Mesenteric fat pad (tissue), 1 donor: ENCODE measurements around the gene EFNA1. TPM values are rescaled to one million over a fixed set of nuclear protein-coding genes. Genes with fewer than 3 reads are reported as not detected.

Experiments used
- DNase-seq: peaks from one replicate; pipeline ENCODE4 v3.0.0-alpha.2; 2020; ENCODE audit warnings: low spot score
- total RNA-seq: library from RNA; stranded (reverse); fragmentation: NEBNext Ultra II Directional; extraction: Animal tissue kit (Norgen Biotek cat#: 25700); gene quantifications from one replicate; pipeline ENCODE4 v1.2.1, GENCODE V29; 2021
- donor health status: DM: yes; HTN: yes; CAD: no.

The EFNA1 gene
- total RNA-seq, 1 donor from 2014 or later = 17.8 TPM

DNA sequence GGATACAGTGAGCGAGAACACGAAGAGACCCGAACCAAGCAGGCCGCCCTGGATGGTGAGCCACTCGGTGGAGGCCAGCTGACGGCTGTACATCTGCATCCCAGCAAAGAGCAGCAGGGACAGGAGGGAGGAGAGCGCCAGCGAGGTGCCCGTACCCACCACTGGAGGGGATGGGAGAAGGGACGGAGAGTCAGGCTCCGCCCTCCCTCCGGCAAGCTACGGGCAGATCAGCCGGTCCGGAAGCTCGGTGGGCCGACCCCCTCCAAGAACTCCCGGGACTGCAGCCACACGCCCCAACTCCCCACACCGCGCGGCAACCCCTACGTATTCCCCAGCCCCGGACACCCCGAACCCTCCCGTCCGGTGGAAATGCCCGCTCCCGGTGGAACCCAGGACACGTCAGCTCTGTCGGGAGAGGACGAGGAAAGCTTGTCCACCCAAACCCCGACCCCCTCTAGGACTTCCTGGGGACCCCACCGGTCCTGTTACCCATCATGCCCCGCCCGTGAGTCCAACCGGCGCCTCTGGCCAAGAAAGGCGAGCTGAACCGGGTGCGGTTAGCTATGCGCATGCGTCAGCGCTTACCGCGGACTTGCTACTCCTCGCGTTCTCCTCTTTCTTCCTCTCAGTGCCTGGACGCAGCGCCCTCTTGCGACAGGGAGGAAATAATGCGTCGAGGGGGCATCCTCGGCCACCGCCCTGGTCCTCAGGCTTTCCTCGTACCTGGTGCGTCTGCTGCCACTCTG is 45.2 kb downstream of the EFNA1 start, which contains the start of gene KRTCAP2:
Gene KRTCAP2, minus strand, starts transcription at position 573 of the 746 bp plus-strand sequence. Its CDS starts 80 bp downstream, at position 493.
- DNase-seq = peak; percentile 98

DNA sequence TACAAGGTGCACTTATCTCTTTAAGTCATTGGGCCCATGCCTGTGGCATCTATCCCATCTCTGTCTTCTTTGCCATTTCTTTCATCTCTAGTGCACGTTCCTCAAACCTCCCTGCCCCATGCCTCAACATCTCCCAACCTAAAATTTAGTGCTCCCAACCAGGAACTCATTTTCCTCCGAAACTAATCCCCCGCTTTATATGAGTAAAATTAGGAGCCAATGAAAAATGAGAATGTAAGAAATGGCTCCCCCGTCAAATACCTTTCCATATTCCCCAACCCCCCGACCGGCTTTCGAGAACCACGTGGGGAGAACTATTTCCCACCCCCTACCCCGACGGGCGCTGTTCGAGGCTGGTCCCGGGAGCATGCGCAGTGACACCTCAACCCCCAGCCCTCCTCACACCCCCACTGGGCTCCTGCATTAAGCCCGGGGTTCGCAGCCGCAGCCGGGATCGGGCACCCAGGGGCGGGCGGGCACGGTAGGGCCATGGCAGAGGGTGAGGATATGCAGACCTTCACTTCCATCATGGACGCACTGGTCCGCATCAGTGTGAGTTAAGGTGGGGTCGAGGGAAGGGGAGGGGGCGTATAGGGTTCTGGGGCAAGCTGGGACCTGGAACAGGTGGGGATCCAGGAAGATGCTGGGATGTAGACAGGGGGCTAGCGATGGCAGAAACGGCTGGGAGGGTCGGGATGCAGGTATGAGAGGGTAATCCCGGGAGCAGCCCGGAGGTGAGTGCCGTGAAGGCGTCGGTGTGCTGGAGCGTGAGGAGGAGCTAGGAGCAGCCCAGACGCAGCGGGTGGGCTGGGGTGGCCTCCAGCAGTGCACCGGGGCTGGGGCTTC is 46.0 kb downstream of the EFNA1 start, which contains the start of gene TRIM46:
Gene TRIM46, plus strand, starts transcription at position 372 of the 846 bp plus-strand sequence. Its CDS starts 118 bp downstream, at position 490.
- peak; percentile 87 for DNase-seq

DNA sequence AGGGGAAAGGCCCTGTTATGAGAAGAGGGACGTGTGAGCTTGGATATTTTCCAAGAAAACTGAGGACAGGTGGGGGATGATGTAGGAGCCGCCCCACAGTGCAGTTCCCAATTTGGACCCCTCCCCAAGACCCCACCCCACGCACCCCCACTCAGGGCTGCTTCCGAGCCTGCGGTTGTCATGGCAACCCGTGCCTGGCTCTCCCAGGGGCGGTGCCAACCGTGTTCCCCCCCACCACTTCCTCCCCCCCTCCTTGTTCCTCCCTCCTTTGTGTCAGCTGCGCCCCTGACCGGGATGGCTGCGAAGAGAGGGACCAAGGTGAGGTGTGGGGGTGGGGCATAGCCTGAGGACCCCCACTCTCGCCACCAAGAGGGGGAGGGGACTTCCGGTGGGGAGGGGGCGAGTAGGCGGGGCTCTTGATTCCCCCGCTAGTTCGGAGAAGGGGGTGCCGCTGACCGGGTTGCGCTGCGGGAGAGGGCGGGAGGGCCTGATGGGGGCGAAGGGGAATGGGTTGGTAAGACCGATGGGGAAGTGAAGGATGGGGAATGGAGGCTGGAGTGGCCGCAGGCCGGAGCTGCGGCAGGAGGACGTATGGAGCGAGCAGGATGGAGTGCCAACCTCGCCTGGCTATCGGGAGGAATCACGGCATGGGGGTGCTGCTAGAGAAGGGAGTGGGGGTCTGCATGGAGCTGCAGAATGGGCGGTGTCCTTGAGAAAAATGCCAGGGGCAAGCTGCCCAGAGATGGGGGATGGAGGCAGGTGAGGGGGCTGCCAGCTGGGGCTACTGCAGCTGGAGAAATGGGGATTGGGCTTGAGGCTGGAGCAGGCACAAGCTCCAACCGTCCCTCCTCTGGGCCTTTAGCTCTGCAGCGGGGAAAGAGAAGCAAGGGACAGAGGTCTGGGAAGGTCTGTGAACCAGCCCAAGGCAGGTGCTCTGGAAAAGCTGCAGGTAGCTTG is 46.9 kb downstream of the EFNA1 start:
- DNase-seq = peak; percentile 72

DNA sequence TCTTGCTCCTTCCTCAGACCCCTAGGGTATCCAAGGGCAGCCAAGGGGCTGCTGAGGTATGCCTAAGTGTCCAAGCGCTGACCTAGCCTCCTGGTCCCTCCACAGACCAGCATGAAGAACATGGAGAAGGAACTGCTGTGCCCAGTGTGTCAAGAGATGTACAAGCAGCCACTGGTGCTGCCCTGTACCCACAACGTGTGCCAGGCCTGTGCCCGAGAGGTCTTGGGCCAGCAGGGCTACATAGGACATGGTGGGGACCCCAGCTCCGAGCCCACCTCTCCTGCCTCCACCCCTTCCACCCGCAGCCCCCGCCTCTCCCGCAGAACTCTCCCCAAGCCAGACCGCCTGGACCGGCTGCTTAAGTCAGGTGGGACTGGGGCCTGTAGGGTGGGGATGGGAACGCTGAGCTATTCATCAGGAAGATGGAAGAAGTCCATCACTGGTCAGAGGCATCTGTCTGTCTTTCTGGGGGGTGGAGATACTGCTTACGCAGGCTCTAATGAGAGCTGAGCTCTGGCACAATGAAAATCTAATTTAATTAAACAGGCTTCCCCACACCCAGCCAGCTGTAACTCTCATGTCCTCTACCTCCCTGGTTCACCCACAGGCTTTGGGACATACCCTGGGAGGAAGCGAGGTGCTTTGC is 47.7 kb downstream of the EFNA1 start:
- DNase-seq = peak; percentile 76

DNA sequence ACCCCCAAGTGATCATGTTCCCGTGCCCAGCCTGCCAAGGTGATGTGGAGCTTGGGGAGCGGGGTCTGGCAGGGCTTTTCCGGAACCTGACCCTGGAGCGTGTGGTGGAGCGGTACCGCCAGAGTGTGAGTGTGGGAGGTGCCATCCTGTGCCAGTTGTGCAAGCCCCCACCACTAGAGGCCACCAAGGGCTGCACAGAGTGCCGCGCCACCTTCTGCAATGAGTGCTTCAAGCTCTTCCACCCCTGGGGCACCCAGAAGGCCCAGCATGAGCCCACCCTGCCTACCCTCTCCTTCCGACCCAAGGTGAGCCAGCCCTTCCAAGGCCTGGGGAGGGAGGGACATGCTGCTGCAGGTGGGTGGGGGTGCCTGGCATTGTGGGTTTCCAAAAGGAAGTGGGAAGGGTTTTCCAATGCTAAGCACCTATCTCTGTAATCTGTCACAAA is 48.3 kb downstream of the EFNA1 start:
- peak; percentile 69 for DNase-seq

DNA sequence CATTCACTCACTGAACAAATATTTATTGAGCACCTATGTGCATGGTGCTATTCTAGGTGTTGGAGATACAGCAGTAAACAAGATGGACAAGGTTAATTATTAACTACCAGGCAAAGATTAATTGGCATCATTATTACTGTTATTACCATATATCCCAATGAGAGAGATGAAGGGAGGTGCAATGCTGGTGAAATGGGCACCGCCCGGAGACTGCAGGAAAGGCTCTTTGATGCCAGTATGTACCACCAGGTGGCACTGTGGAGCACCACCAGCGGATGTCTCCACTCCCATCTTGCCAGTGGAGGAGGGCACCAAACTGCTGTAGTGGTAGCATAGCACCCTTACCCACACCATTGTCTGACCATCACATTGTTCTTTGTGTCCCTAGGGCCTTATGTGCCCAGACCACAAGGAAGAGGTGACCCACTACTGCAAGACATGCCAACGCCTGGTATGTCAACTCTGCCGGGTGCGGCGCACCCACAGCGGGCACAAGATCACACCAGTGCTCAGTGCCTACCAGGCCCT is 48.9 kb downstream of the EFNA1 start:
- DNase-seq = peak; percentile 93

DNA sequence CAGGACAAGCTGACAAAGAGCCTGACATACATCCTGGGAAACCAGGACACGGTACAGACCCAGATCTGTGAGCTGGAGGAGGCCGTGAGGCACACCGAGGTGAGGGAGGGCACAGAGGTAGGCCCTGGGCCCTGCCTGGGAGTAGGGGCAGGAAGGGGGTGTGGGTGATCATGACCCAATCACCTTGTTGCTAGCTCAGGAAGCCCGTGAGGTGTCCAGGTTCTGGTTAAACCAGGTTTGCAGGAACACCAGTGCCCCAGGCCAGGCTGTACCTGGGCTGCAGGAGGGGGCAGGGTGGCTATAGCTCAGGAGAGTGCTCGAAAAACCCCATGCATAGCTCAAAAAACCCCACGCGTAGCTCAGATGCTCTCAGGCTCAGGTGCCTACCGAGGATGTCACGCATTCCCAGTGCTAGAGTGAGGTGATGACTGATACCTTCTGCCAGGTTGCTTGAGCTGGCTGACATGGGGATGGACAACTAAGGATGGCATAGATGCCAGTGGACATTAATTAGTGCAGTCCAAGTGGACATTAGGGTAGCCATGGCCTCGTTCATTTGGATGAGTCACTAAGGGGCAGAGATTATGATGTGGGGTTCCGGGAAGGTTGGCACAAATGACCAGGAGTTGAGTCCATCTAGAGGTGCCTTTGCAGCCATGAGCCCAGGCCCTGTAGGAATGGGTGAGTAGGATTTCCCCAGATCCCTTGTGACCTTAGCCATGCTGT is 49.7 kb downstream of the EFNA1 start:
- peak; percentile 51 for DNase-seq

DNA sequence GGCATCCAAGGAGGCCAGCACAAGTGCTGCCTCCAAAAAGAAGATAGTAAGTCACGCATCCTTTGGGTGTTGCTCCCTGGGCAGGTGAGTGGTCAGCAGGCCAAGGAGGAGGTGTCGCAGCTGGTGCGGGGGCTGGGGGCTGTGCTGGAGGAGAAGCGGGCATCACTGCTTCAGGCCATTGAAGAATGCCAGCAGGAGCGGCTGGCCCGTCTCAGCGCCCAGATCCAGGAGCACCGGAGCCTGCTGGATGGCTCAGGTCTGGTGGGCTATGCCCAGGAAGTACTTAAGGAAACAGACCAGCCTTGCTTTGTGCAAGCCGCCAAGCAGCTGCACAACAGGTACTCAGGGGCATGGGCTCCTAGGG is 50.2 kb downstream of the EFNA1 start:
- DNase-seq = peak; percentile 90

DNA sequence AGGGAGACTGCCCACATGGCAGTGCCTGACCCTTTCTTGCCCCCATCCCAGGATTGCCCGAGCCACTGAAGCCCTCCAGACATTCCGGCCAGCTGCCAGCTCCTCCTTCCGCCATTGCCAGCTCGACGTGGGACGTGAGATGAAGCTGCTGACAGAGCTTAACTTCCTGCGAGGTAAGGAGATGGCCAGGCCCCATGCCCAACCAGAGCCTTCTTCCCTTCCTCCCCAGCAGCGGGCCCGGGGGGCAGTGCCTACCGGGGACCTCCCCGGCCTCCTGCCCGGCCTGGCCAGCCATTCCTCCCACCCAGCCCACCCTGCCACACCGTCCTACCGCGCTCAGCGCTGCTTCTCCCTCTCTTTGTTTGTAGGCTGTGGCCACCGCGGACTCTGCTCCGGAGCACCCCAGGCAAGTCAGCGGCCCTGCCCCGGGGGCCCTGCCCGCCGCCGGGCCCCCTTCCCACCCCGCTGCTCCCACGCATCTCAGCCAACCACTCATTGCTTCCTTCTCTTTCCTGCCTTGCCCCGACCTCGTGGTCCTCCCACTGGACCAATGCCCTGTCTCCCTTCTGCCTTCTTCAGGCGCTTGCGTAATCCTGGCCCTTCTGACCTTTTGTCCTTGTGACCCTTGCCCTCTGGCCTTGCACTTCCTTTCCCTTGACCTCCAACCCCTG is 50.9 kb downstream of the EFNA1 start:
- DNase-seq = peak; percentile 77

DNA sequence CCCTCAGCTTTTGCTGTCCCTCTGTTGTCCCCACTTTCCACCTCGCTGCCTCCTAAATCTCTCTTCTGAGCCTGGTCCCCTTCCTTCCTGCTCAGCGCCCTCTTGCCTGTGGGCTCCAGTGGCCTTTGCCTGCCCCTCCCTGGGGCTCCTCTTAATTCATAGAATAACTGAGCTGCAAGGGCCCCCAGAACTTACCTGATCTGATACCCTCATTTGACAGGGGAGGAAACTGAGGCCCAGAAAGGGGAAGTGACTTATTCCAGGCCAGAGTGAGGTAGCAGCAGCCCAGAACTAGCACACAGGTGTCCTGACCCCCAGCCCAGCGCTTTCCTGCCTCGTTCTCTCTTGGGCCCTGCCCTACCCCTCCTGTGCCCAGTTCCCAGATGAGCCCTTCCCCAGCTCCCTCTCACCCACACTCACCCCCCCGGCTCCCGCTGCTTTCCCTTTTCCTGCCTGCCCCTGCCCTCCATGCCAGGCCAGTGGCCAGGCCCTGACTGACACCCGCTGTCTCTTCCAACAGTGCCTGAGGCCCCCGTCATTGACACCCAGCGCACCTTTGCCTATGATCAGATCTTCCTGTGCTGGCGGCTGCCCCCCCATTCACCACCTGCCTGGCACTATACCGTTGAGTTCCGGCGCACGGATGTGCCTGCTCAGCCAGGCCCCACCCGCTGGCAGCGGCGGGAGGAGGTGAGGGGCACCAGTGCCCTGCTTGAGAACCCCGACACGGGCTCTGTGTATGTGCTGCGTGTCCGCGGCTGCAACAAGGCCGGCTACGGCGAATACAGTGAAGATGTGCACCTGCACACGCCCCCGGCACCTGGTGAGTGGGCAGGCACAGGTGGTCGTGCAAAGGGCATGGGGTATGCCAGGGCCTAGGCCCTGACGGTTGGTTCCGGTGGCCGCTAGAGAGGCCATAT is 51.7 kb downstream of the EFNA1 start:
- peak; percentile 81 for DNase-seq

DNA sequence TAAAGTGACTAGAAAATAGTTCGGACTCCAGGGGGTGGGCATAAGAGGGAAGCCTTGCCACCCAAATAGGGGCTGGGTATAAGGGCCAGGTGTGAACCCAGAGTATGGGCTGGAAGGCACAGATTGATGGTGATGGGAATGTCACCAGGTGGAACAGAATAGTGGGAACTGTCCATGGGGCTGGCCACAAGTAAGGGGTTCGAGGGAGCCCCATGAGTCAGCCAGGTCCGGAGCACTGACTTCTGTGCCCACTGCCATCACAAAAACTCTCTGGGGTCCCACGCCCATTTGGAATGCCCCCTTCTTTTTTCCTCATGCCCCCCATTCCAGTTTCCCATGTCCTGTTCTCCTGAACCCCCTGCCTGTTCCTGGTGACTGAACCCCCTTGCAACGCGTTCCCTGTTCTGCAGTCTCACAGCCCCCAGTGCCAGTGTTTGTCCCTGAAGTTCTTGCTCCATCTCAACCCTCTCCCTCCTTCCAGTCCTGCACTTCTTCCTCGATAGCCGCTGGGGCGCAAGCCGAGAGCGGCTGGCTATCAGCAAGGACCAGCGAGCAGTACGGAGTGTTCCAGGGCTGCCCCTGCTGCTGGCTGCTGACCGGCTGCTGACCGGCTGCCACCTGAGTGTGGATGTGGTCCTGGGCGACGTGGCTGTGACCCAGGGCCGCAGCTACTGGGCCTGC is 53.8 kb downstream of the EFNA1 start:
- no peak for DNase-seq

DNA sequence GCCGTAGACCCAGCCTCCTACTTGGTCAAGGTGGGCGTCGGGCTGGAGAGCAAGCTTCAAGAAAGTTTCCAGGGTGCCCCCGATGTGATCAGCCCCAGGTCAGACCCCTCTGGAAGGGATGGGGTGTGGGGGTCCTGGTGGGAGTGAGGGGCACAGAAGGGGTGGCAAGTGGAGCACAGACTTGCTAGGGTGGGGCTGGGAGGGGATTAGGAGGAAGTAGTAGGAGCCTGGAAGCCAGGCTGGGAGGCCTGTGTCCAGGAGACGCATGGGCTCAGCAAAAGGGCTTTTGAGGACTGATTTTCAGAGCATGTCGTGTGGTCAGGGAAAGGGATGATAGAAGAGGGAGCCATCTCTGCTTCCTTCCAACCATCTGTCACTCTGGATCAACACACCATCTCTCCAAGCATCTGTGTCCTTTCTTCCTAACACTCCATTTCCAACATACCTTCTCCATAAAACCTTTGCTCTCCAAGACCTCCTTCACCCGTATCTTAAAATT is 54.4 kb downstream of the EFNA1 start:
- no peak for DNase-seq

DNA sequence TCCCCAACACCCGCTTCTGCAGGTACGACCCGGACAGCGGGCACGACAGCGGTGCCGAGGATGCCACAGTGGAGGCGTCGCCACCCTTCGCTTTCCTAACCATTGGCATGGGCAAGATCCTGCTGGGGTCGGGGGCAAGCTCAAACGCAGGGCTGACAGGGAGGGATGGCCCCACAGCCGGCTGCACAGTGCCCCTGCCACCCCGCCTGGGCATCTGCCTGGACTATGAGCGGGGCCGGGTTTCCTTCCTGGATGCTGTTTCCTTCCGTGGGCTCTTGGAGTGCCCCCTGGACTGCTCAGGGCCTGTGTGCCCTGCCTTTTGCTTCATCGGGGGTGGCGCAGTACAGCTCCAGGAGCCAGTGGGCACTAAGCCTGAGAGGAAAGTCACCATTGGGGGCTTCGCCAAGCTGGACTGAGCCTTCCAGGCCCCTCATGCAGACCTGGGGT is 56.1 kb downstream of the EFNA1 start:
- no peak for DNase-seq

DNA sequence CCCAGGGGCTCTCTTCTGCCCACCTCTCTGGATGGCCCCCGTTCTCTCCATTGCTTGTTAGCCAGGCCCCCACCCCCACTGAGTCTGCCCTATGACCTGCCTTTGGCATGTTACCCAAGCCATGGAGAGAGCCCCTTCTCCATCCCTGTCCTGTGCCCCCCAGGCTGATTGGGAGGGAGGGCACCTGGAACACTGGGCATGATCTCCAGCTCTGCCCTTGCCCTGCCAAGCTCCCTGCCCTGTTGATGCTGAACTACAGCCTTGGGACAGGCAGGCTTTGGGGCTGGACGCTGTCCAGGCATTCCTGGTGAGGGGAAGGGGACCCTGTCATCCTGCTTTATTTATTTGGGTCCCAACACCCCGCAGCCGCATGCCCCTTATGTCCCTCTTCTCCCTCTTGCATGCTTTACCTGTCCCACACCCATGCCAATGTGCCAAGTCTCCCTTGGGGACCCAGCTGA is 56.7 kb downstream of the EFNA1 start:
- no peak for DNase-seq
